DOHH2 (cell line): ENCODE measurements around the gene MACROD2.

Source experiments
- EZH2phosphoT487 ChIP-seq: fragments of 200-600 bp; sonication (generic); IDR thresholded peaks from 2 replicates; pipeline ENCODE4 v1.6.1; 2017; ENCODE audit warnings: borderline replicate concordance, mild to moderate bottlenecking, antibody characterized with exemption, low read length, moderate library complexity, mixed read lengths
- TF ChIP-seq, protein P1 (sequence below): fragments of 200-600 bp; sonication (generic); IDR thresholded peaks from one replicate; pipeline ENCODE4 v1.5.1; 2014; ENCODE audit warnings: antibody characterized with exemption, mild to moderate bottlenecking, low read depth, low read length; ENCODE audit not compliant: poor library complexity, severe bottlenecking

DNA sequence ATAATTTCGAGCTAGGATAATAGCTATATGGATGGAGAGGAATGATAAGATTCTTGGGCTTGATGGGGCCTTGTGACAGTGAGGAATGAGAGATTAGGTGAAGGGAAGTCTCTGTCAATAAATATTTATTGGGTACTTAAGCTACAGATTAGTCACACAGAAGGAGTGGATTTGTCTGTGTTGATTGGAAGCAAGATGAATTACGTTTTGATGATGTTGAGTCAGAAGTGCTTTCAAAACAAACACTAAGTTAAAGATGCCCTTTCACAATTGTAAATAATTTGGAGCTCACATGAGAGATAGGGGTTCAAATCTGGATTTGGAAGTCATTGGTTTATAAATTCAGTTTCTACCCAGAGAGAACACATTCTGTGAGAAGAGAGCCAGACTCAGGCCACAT, 1743.7 kb downstream of the MACROD2 start:
- TF ChIP-seq, protein P1, sequence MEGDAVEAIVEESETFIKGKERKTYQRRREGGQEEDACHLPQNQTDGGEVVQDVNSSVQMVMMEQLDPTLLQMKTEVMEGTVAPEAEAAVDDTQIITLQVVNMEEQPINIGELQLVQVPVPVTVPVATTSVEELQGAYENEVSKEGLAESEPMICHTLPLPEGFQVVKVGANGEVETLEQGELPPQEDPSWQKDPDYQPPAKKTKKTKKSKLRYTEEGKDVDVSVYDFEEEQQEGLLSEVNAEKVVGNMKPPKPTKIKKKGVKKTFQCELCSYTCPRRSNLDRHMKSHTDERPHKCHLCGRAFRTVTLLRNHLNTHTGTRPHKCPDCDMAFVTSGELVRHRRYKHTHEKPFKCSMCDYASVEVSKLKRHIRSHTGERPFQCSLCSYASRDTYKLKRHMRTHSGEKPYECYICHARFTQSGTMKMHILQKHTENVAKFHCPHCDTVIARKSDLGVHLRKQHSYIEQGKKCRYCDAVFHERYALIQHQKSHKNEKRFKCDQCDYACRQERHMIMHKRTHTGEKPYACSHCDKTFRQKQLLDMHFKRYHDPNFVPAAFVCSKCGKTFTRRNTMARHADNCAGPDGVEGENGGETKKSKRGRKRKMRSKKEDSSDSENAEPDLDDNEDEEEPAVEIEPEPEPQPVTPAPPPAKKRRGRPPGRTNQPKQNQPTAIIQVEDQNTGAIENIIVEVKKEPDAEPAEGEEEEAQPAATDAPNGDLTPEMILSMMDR, result no peak
- no peak for TF ChIP-seq EZH2phosphoT487
